A673 (cell line): ENCODE results near the gene GPR161. TPM values are rescaled to one million over a fixed set of nuclear protein-coding genes. Genes with fewer than 3 reads are reported as not detected.
A peak's percentile ranks its signal among the peaks of the same experiment; 100 is the strongest.

Source experiments
- BruUV-seq: library from RNA; stranded (reverse); fragments of 400-500 nt; replicated peaks from 2 replicates; lab custom pipeline; 2021; lab: Mats Ljungman, UMichigan
- CTCF ChIA-PET: fragments of 300-600 bp; sonication (Branson Sonifier 250); formaldehyde crosslinking; loops from one replicate; lab custom pipeline; 2022; ENCODE audit warnings: antibody characterized with exemption; lab: Charles Lee
- POLR2A ChIA-PET: fragments of 300-600 bp; sonication (Branson Sonifier 250); formaldehyde crosslinking; loops from one replicate; lab custom pipeline; 2022; ENCODE audit warnings: antibody characterized with exemption; ENCODE audit not compliant: low non-redundant PET; lab: Charles Lee
- DNase-seq: peaks from one replicate; pipeline ENCODE4 v3.0.0-alpha.2; 2015; ENCODE audit warnings: low spot score
- H3K27ac ChIP-seq: fragments of 200-600 bp; sonication (generic); 2 replicates; pipeline ENCODE4 v1.5.1; 2016; ENCODE audit warnings: mixed run types, low read depth, mild to moderate bottlenecking, mixed read lengths, antibody characterized with exemption, low read length; ENCODE audit not compliant: poor library complexity, severe bottlenecking
- H3K27me3 ChIP-seq: fragments of 200-600 bp; sonication (generic); replicated peaks from 2 replicates; pipeline ENCODE4 v1.6.1; 2017; ENCODE audit warnings: mixed run types, low read depth, mild to moderate bottlenecking, mixed read lengths, antibody characterized with exemption, low read length; ENCODE audit not compliant: insufficient read depth, poor library complexity
- H3K36me3 ChIP-seq: fragments of 200-600 bp; sonication (generic); 2 replicates; pipeline ENCODE4 v1.6.1; 2016; ENCODE audit warnings: mixed run types, mild to moderate bottlenecking, mixed read lengths, antibody characterized with exemption, low read length; ENCODE audit not compliant: insufficient read depth, poor library complexity, severe bottlenecking
- H3K4me1 ChIP-seq: fragments of 200-600 bp; sonication (generic); 2 replicates; pipeline ENCODE4 v1.6.1; 2017; ENCODE audit warnings: mixed run types, mild to moderate bottlenecking, mixed read lengths, antibody characterized with exemption, low read length; ENCODE audit not compliant: insufficient read depth, poor library complexity, severe bottlenecking
- H3K4me3 ChIP-seq: fragments of 200-600 bp; sonication (generic); 2 replicates; pipeline ENCODE4 v1.5.1; 2016; ENCODE audit warnings: low read depth, mixed run types, mild to moderate bottlenecking, mixed read lengths, low read length; ENCODE audit not compliant: poor library complexity, severe bottlenecking
- H3K9me3 ChIP-seq: fragments of 200-600 bp; sonication (generic); 2 replicates; pipeline ENCODE4 v1.6.1; 2016; ENCODE audit warnings: mixed run types, low read depth, mild to moderate bottlenecking, mixed read lengths, antibody characterized with exemption, low read length; ENCODE audit not compliant: poor library complexity, severe bottlenecking
- EZH2 ChIP-seq: fragments of 200-600 bp; sonication (generic); IDR thresholded peaks from 2 replicates; pipeline ENCODE4 v1.6.1; 2017; ENCODE audit warnings: borderline replicate concordance, low read depth, mild to moderate bottlenecking, mixed read lengths, antibody characterized with exemption, low read length; ENCODE audit not compliant: poor library complexity, severe bottlenecking
- intact Hi-C: fragments of 100-400 bp; cut with micrococcal nuclease; formaldehyde crosslinking; loops from one replicate; pipeline ENCODE4 v1.10.0; 2022; ENCODE audit not compliant: unreplicated experiment
- total RNA-seq: library from RNA; stranded (reverse); gene quantifications from 2 replicates; pipeline ENCODE4 v1.2.3, GENCODE V29; 2021
- TF ChIP-seq, protein P1 (sequence below): fragments of 300-800, 200-600 bp; sonication (generic); conservative IDR thresholded peaks from 2 replicates; pipeline ENCODE4 v1.5.1; 2017; ENCODE audit warnings: low read depth, mild to moderate bottlenecking, antibody characterized with exemption, low read length, moderate library complexity, mixed read lengths

The GPR161 gene
- total RNA-seq, 1 experiment from 2014 or later = 17.4 TPM

- no TSS peak for BruUV-seq
- intact Hi-C loops = no loop called here
These were observed 8.7 kb upstream of the GPR161 start for GRCh38 chr1:168145184-168146159.

GRCh38 chr1:168141871-168142385, 5.2 kb upstream of the GPR161 start:
- BruUV-seq = no TSS peak
- Histone ChIP-seq H3K9me3 (no peaks in the 10 kb centered on the region), H3K27me3 (no peaks in the 10 kb centered on the region), H3K36me3 (no peaks in the 10 kb centered on the region), H3K27ac (no peak overlapping the region), H3K4me3 (no peak overlapping the region), H3K4me1 (peaks cover 3% of the 10 kb centered on the region)
- TF ChIP-seq EZH2 = no peak
- TF ChIP-seq, protein P1, sequence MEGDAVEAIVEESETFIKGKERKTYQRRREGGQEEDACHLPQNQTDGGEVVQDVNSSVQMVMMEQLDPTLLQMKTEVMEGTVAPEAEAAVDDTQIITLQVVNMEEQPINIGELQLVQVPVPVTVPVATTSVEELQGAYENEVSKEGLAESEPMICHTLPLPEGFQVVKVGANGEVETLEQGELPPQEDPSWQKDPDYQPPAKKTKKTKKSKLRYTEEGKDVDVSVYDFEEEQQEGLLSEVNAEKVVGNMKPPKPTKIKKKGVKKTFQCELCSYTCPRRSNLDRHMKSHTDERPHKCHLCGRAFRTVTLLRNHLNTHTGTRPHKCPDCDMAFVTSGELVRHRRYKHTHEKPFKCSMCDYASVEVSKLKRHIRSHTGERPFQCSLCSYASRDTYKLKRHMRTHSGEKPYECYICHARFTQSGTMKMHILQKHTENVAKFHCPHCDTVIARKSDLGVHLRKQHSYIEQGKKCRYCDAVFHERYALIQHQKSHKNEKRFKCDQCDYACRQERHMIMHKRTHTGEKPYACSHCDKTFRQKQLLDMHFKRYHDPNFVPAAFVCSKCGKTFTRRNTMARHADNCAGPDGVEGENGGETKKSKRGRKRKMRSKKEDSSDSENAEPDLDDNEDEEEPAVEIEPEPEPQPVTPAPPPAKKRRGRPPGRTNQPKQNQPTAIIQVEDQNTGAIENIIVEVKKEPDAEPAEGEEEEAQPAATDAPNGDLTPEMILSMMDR = no peak
- intact Hi-C loops = no loop called here
- CTCF ChIA-PET = no interaction called here
- DNase-seq = no peak
- POLR2A ChIA-PET = no interaction called here

More at GRCh38 chr1:168145184-168146159, 8.7 kb upstream of the GPR161 start:
- DNase-seq = peak; percentile 91
- TF ChIP-seq, protein P1 = peak; percentile 96
- no peak for TF ChIP-seq EZH2
- Histone ChIP-seq H3K4me1 (peaks cover 3% of the 10 kb centered on the region), H3K4me3 (no peak overlapping the region), H3K9me3 (no peaks in the 10 kb centered on the region), H3K36me3 (no peaks in the 10 kb centered on the region), H3K27me3 (no peaks in the 10 kb centered on the region), H3K27ac (no peak overlapping the region)
- CTCF ChIA-PET = no interaction called here
- POLR2A ChIA-PET = interaction anchor here (0.6 kb wide), 1 partner anchor 74 kb away, joined by 3 read pairs; no protein-coding TSS in a partner anchor

GRCh38 chr1:168139070-168139469, 2.3 kb upstream of the GPR161 start:
- no peak for TF ChIP-seq EZH2
- TF ChIP-seq, protein P1 = no peak
- Histone ChIP-seq H3K27me3 (no peaks in the 10 kb centered on the region), H3K4me3 (no peak overlapping the region), H3K9me3 (no peaks in the 10 kb centered on the region), H3K36me3 (no peaks in the 10 kb centered on the region), H3K4me1 (peaks cover 16% of the 10 kb centered on the region), H3K27ac (no peak overlapping the region)
- no peak for DNase-seq
- ChIA-PET POLR2A (no interaction called here), CTCF (interaction anchor here (0.6 kb wide), 1 partner anchor 32 kb away, joined by 7 read pairs; no protein-coding TSS in a partner anchor)
- intact Hi-C loops = no loop called here
- BruUV-seq = no TSS peak
